NOMO-1 treated with DMSO at 0.1 percent for 48 hours (cell line): ENCODE measurements around the gene CSGALNACT2.
"Not testable (repeated sequence)": the region's sequence is repeated elsewhere in the genome, so short reads cannot be mapped to it uniquely, and the experiment has no call there.

Experiments used
- DNase-seq: peaks from one replicate; lab custom pipeline; 2025; ENCODE audit not compliant: unreplicated experiment; lab: John Stamatoyannopoulos, UW

The CSGALNACT2 gene

GRCh38 chr10:43138021-43138756 lies at the start of gene CSGALNACT2:
TSS of gene CSGALNACT2 (plus strand) at chr10:43138445. CDS start at chr10:43155150, 16,705 bp downstream.
- peak; percentile 86 for DNase-seq

- no peak for DNase-seq
These were observed 48.7 kb upstream of the CSGALNACT2 start for GRCh38 chr10:43089519-43089918.

- DNase-seq: no peak
These were observed 48.1 kb upstream of the CSGALNACT2 start for GRCh38 chr10:43090188-43090587.

- no peak for DNase-seq
These were observed 47.6 kb upstream of the CSGALNACT2 start for GRCh38 chr10:43090664-43091063.

GRCh38 chr10:43091846-43092245 lies 46.4 kb upstream of the CSGALNACT2 start:
- DNase-seq: peak; percentile 83

- no peak for DNase-seq
These were observed 44.7 kb upstream of the CSGALNACT2 start for GRCh38 chr10:43093423-43094076.

- no peak for DNase-seq
These were observed 44.2 kb upstream of the CSGALNACT2 start for GRCh38 chr10:43094085-43094484.

GRCh38 chr10:43099339-43099738 lies 38.9 kb upstream of the CSGALNACT2 start:
- DNase-seq: not testable (repeated sequence)

GRCh38 chr10:43099928-43100327 lies 38.3 kb upstream of the CSGALNACT2 start:
- DNase-seq: no peak

- DNase-seq: no peak
These were observed 37.9 kb upstream of the CSGALNACT2 start for GRCh38 chr10:43100366-43100765.

GRCh38 chr10:43102063-43102828 lies 36.0 kb upstream of the CSGALNACT2 start:
- DNase-seq: no peak

- DNase-seq: peak; percentile 22
These were observed 32.9 kb upstream of the CSGALNACT2 start for GRCh38 chr10:43105102-43105955.

- no peak for DNase-seq
These were observed 32.4 kb upstream of the CSGALNACT2 start for GRCh38 chr10:43105956-43106229.

GRCh38 chr10:43106256-43107091 lies 31.8 kb upstream of the CSGALNACT2 start:
- no peak for DNase-seq

- no peak for DNase-seq
These were observed 29.3 kb upstream of the CSGALNACT2 start for GRCh38 chr10:43108951-43109350.

GRCh38 chr10:43109671-43110249 lies 28.5 kb upstream of the CSGALNACT2 start:
- DNase-seq: no peak

- DNase-seq: no peak
These were observed 27.7 kb upstream of the CSGALNACT2 start for GRCh38 chr10:43110338-43111071.

GRCh38 chr10:43111101-43111500 lies 27.1 kb upstream of the CSGALNACT2 start:
- no peak for DNase-seq

- no peak for DNase-seq
These were observed 26.2 kb upstream of the CSGALNACT2 start for GRCh38 chr10:43111921-43112607.
